Astrocyte of the spinal cord (primary cell): Measurements from ENCODE around the gene MAPK8IP3.

Experiments
- DNase-seq: peaks from one replicate; pipeline ENCODE4 v3.0.0; 2011; ENCODE audit warnings: low read depth, low spot score
- H3K4me3 ChIP-seq: 2 replicates; pipeline ENCODE4 v1.5.1; 2011; ENCODE audit warnings: low read depth, mild to moderate bottlenecking, low read length, moderate library complexity
- CTCF ChIP-seq: IDR thresholded peaks from 2 replicates; pipeline ENCODE4 v1.5.1; 2012; ENCODE audit warnings: low read depth, mild to moderate bottlenecking, low read length, inconsistent platforms
- in situ Hi-C: cut with HindIII; loops from 2 replicates; pipeline ENCODE4 v1.10.0; 2017; ENCODE audit warnings: low sequenced_read_pairs

MAPK8IP3 gene

GRCh38 chr16:1726661-1727502 lies 20.9 kb downstream of the MAPK8IP3 start:
- in situ Hi-C loops: no loop called here
- no peak for TF ChIP-seq CTCF
- H3K4me3 ChIP-seq: no peak overlapping the region
- no peak for DNase-seq

- TF ChIP-seq CTCF: no peak
- in situ Hi-C loops: no loop called here
- H3K4me3 ChIP-seq: no peak overlapping the region
- no peak for DNase-seq
These were observed 21.9 kb downstream of the MAPK8IP3 start for GRCh38 chr16:1727651-1728624.

- no peak overlapping the region for H3K4me3 ChIP-seq
- in situ Hi-C loops: no loop called here
- DNase-seq: no peak
- TF ChIP-seq CTCF: no peak
These were observed 23.0 kb downstream of the MAPK8IP3 start for GRCh38 chr16:1729026-1729425.

- in situ Hi-C loops: no loop called here
- no peak for TF ChIP-seq CTCF
- DNase-seq: no peak
- no peak overlapping the region for H3K4me3 ChIP-seq
These were observed 23.4 kb downstream of the MAPK8IP3 start for GRCh38 chr16:1729445-1729844.

- H3K4me3 ChIP-seq: no peak overlapping the region
- no peak for DNase-seq
- TF ChIP-seq CTCF: no peak
- in situ Hi-C loops: no loop called here
These were observed 25.1 kb downstream of the MAPK8IP3 start for GRCh38 chr16:1731073-1731472.

- in situ Hi-C loops: no loop called here
- no peak for DNase-seq
- no peak overlapping the region for H3K4me3 ChIP-seq
- TF ChIP-seq CTCF: no peak
These were observed 25.6 kb downstream of the MAPK8IP3 start for GRCh38 chr16:1731603-1732002.
